NB4 (cell line): Measurements from ENCODE around the gene TMEM151A.

Experiments used
- MYC ChIP-seq: IDR thresholded peaks from 2 replicates; pipeline ENCODE4 v1.6.1; 2011; ENCODE audit warnings: low read depth, low read length
- POLR2A ChIP-seq: IDR thresholded peaks from 2 replicates; pipeline ENCODE4 v1.6.1; 2011; ENCODE audit warnings: mild to moderate bottlenecking; ENCODE audit not compliant: insufficient read length; ENCODE audit errors: extremely low read depth
- TF ChIP-seq, protein P1 (sequence below): IDR thresholded peaks from one replicate; pipeline ENCODE4 v1.5.1; 2012; ENCODE audit warnings: low read depth, low read length
- TF ChIP-seq, protein P2 (sequence below): IDR thresholded peaks from 2 replicates; pipeline ENCODE4 v1.6.1; 2011; ENCODE audit warnings: low read depth, low read length

DNA sequence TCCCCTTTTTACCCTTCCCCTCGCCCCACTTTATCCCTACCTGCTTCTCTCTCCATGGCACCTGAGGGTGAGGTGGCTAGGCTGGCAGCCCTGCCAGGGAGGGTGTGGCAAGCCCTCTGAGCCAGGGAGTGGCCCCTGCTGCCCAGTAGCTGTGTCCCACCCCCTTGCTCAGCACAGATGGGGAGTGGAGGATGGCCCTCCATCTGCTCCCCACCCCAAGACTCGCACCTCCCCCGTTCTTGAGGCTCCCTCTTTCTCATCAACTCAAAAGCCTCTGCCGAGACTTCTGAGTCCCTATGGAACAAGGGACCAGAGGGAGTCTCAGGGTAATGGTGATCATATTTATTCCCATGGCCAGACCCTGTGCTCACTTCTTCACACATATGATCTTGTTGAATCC is 1.7 kb downstream of the TMEM151A start:
- no peak for TF ChIP-seq POLR2A
- TF ChIP-seq, protein P1, sequence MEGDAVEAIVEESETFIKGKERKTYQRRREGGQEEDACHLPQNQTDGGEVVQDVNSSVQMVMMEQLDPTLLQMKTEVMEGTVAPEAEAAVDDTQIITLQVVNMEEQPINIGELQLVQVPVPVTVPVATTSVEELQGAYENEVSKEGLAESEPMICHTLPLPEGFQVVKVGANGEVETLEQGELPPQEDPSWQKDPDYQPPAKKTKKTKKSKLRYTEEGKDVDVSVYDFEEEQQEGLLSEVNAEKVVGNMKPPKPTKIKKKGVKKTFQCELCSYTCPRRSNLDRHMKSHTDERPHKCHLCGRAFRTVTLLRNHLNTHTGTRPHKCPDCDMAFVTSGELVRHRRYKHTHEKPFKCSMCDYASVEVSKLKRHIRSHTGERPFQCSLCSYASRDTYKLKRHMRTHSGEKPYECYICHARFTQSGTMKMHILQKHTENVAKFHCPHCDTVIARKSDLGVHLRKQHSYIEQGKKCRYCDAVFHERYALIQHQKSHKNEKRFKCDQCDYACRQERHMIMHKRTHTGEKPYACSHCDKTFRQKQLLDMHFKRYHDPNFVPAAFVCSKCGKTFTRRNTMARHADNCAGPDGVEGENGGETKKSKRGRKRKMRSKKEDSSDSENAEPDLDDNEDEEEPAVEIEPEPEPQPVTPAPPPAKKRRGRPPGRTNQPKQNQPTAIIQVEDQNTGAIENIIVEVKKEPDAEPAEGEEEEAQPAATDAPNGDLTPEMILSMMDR: no peak
- TF ChIP-seq, protein P2, sequence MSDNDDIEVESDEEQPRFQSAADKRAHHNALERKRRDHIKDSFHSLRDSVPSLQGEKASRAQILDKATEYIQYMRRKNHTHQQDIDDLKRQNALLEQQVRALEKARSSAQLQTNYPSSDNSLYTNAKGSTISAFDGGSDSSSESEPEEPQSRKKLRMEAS: no peak
- TF ChIP-seq MYC: no peak
